Peyer's patch (tissue), 4 donors: ENCODE measurements around the gene LIMA1.

ENCODE experiments used
- POLR2A ChIP-seq, 2 donors: fragments of 450-650 bp; IDR thresholded peaks; one replicate each; pipeline ENCODE4 v1.5.1; 2017; ENCODE audit warnings: antibody characterized with exemption in 2 of 2, mild to moderate bottlenecking in 2 of 2, moderate library complexity in 2 of 2
- TF ChIP-seq, protein P1 (sequence below), 6 experiments: fragments of 450-650 bp in 4 of 6; fragments of 200-600 bp in 2 of 6; sonication (generic) in 1 of 6; IDR thresholded peaks; one replicate each; pipeline ENCODE4 v1.5.1; 2017 to 2019; ENCODE audit warnings: antibody characterized with exemption in 6 of 6, mild to moderate bottlenecking in 3 of 6, moderate library complexity in 1 of 6

- TF ChIP-seq, protein P1, sequence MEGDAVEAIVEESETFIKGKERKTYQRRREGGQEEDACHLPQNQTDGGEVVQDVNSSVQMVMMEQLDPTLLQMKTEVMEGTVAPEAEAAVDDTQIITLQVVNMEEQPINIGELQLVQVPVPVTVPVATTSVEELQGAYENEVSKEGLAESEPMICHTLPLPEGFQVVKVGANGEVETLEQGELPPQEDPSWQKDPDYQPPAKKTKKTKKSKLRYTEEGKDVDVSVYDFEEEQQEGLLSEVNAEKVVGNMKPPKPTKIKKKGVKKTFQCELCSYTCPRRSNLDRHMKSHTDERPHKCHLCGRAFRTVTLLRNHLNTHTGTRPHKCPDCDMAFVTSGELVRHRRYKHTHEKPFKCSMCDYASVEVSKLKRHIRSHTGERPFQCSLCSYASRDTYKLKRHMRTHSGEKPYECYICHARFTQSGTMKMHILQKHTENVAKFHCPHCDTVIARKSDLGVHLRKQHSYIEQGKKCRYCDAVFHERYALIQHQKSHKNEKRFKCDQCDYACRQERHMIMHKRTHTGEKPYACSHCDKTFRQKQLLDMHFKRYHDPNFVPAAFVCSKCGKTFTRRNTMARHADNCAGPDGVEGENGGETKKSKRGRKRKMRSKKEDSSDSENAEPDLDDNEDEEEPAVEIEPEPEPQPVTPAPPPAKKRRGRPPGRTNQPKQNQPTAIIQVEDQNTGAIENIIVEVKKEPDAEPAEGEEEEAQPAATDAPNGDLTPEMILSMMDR (IDR thresholded peaks at IDR 0.05) = no peak
- TF ChIP-seq POLR2A (IDR thresholded peaks at IDR 0.05) = no peak
Measured at GRCh38 chr12:50279501-50279900, 3.8 kb downstream of the LIMA1 start.
